Measurements from ENCODE around the gene CCDC200.
"Not testable (repeated sequence)": the region's sequence is repeated elsewhere in the genome, so short reads cannot be mapped to it uniquely, and the experiment has no call there.

DNA sequence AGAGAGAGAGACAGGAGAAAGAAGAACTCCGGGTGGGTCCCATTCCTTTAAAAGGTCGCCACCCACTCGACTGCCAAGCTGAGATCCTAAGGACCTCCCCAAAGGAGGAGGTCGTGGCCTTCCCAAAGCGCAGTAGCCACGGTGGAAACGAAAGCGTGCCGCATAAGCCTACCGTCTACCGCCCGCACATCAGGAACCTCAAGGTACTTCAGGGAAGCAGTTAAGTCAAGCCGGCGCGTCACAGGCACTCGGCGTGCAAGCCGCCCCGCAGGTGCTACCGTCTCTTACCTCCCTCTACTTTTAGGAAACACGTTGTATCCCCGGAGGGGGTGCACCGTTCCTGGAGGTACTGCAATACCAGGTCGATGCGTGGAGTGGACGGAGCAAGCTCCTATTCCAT is 11.2 kb upstream of the CCDC200 start:
- TF ChIP-seq, protein P1, sequence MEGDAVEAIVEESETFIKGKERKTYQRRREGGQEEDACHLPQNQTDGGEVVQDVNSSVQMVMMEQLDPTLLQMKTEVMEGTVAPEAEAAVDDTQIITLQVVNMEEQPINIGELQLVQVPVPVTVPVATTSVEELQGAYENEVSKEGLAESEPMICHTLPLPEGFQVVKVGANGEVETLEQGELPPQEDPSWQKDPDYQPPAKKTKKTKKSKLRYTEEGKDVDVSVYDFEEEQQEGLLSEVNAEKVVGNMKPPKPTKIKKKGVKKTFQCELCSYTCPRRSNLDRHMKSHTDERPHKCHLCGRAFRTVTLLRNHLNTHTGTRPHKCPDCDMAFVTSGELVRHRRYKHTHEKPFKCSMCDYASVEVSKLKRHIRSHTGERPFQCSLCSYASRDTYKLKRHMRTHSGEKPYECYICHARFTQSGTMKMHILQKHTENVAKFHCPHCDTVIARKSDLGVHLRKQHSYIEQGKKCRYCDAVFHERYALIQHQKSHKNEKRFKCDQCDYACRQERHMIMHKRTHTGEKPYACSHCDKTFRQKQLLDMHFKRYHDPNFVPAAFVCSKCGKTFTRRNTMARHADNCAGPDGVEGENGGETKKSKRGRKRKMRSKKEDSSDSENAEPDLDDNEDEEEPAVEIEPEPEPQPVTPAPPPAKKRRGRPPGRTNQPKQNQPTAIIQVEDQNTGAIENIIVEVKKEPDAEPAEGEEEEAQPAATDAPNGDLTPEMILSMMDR (IDR thresholded peaks at IDR 0.05), result not testable (repeated sequence)
- not testable (repeated sequence) for TF ChIP-seq POLR2A (IDR thresholded peaks at IDR 0.05)

All from ovary (tissue), 3 donors.